K562 (cell line): ENCODE results near the gene MAN1A1. TPM values are rescaled to one million over a fixed set of nuclear protein-coding genes. Genes with fewer than 3 reads are reported as not detected.

ENCODE experiments used
- ATAC-seq: fragments of 200-7000 bp; cut with Tn5 transposase; 3 replicates; pipeline ENCODE4 v1.9.1; 2020; ENCODE audit warnings: moderate library complexity
- BruUV-seq: library from RNA; stranded (reverse); fragments of 400-500 nt; replicated peaks from 2 replicates; lab custom pipeline; 2021; lab: Mats Ljungman, UMichigan
- CTCF ChIA-PET: fragments of 300-600 bp; formaldehyde crosslinking; extraction: SDS; loops from one replicate; lab custom pipeline; 2021; ENCODE audit warnings: low intra/inter-chr PET ratio; lab: Yijun Ruan, JAX
- POLR2A ChIA-PET: fragments of 300-600, 350-650 bp; sonication (Branson Sonifier 250); formaldehyde crosslinking; extraction: SDS; loops from one replicate; lab custom pipeline; 2021; ENCODE audit warnings: antibody characterized with exemption, inconsistent platforms; lab: Yijun Ruan, JAX
- DNase-seq, 4 experiments: peaks; one replicate each; pipeline versions ENCODE4 v3.0.0 to v3.0.0-alpha.2; 2011 to 2018; ENCODE audit warnings: low spot score in 3 of 4, mixed read lengths in 3 of 4; ENCODE audit errors: extremely low read depth in 1 of 4
- FAIRE-seq: peaks from 2 replicates; lab custom pipeline; 2011; peaks lifted over from hg19 to GRCh38; lab: Jason Lieb, UNC
- H2AFZ ChIP-seq: 2 replicates; pipeline ENCODE4 v1.6.0; 2011; ENCODE audit warnings: low read depth, low read length, control low read depth, inconsistent platforms
- H3K27ac ChIP-seq: fragments of 200-600 bp; 3 replicates; pipeline ENCODE4 v1.8.0; 2011; ENCODE audit warnings: low read depth, mild to moderate bottlenecking, control low read depth, inconsistent platforms, low read length, moderate library complexity, mixed read lengths; ENCODE audit errors: extremely low read depth
- H3K27me3 ChIP-seq, 2 experiments: fragments of 300-600 bp in 1 of 2; 2 replicates in 1 of 2; 3 replicates in 1 of 2; pipeline versions ENCODE4 v1.6.0 to v1.8.0; 2011; ENCODE audit warnings: inconsistent platforms in 2 of 2, low read length in 2 of 2, mild to moderate bottlenecking in 1 of 2, mixed read lengths in 1 of 2, moderate library complexity in 1 of 2; ENCODE audit not compliant: control insufficient read depth in 2 of 2, insufficient read depth in 2 of 2
- H3K36me3 ChIP-seq: fragments of 300-600 bp; 3 replicates; pipeline ENCODE4 v1.8.0; 2011; ENCODE audit warnings: mild to moderate bottlenecking, low read length, inconsistent platforms; ENCODE audit not compliant: control insufficient read depth, insufficient read depth
- H3K4me1 ChIP-seq, 2 experiments: fragments of 200-600 bp in 1 of 2; replicated peaks in 1 of 2; 2 replicates in 1 of 2; 3 replicates in 1 of 2; pipeline versions ENCODE4 v1.5.1 to v1.8.0; 2011; ENCODE audit warnings: inconsistent platforms in 2 of 2, low read length in 2 of 2, mild to moderate bottlenecking in 1 of 2, mixed read lengths in 1 of 2, moderate library complexity in 1 of 2; ENCODE audit not compliant: control insufficient read depth in 2 of 2, insufficient read depth in 2 of 2
- H3K4me2 ChIP-seq: 2 replicates; pipeline ENCODE4 v1.6.1; 2011; ENCODE audit warnings: low read length, control low read depth, inconsistent platforms, mixed read lengths; ENCODE audit not compliant: insufficient read depth
- H3K4me3 ChIP-seq: fragments of 200-600 bp; sonication (generic), shearing (Covaris generic); 2 replicates; pipeline ENCODE4 v1.5.1; 2016; ENCODE audit warnings: control low read depth, inconsistent platforms
- H3K79me2 ChIP-seq: fragments of 200-600 bp; 3 replicates; pipeline ENCODE4 v1.8.0; 2011; ENCODE audit warnings: low read length, inconsistent platforms; ENCODE audit not compliant: control insufficient read depth, insufficient read depth
- H3K9ac ChIP-seq, 2 experiments: 2 replicates each; pipeline versions ENCODE4 v1.6.0 to v1.6.1; 2011; ENCODE audit warnings: low read depth in 2 of 2, low read length in 2 of 2, control low read depth in 1 of 2, inconsistent platforms in 1 of 2, mild to moderate bottlenecking in 1 of 2, mixed read lengths in 1 of 2; ENCODE audit not compliant: insufficient read depth in 1 of 2
- H3K9me1 ChIP-seq: one replicate; pipeline ENCODE4 v1.6.0; 2011; ENCODE audit warnings: inconsistent platforms, mild to moderate bottlenecking, low read length, moderate library complexity; ENCODE audit not compliant: control insufficient read depth, insufficient read depth
- H3K9me3 ChIP-seq: replicated peaks from 2 replicates; pipeline ENCODE4 v1.5.1; 2011; ENCODE audit warnings: low read depth, low read length, inconsistent platforms; ENCODE audit not compliant: control insufficient read depth, insufficient read depth
- H4K20me1 ChIP-seq: replicated peaks from 2 replicates; pipeline ENCODE4 v1.6.1; 2011; ENCODE audit warnings: low read length, inconsistent platforms, mixed read lengths; ENCODE audit not compliant: control insufficient read depth, insufficient read depth
- ADNP ChIP-seq: fragments of 200-800 bp; sonication (Bioruptor generic); IDR thresholded peaks from 2 replicates; pipeline ENCODE4 v1.6.1; 2016; ENCODE audit warnings: missing genetic modification characterization, missing compliant biosample characterization
- BDP1 ChIP-seq: IDR thresholded peaks from 3 replicates; pipeline ENCODE4 v1.6.1; 2011; ENCODE audit not compliant: insufficient read length, insufficient read depth
- ELF2 ChIP-seq: fragments of 250-450 bp; sonication (Bioruptor Pico); IDR thresholded peaks from 2 replicates; pipeline ENCODE4 v1.5.0; 2021; ENCODE audit warnings: mild to moderate bottlenecking
- POLR2B ChIP-seq: fragments of 450-650 bp; IDR thresholded peaks from 2 replicates; pipeline ENCODE4 v1.6.1; 2018; ENCODE audit warnings: low read depth; ENCODE audit not compliant: partially characterized antibody
- POLR2H ChIP-seq: IDR thresholded peaks from 2 replicates; pipeline ENCODE4 v1.6.1; 2016; ENCODE audit warnings: missing genetic modification characterization, low read depth, mild to moderate bottlenecking, control low read depth, missing compliant biosample characterization, moderate library complexity
- POLR3G ChIP-seq: IDR thresholded peaks from 2 replicates; pipeline ENCODE4 v1.6.1; 2011; ENCODE audit not compliant: insufficient read length, insufficient replicate concordance; ENCODE audit errors: extremely low read depth
- RBM25 ChIP-seq: fragments of 200-400 bp; formaldehyde crosslinking; IDR thresholded peaks from 2 replicates; pipeline ENCODE4 v1.6.1; 2018; ENCODE audit warnings: low read length, low read depth, moderate library complexity; ENCODE audit not compliant: severe bottlenecking
- RFX7 ChIP-seq: fragments of 250-450 bp; sonication (Bioruptor Pico); IDR thresholded peaks from 2 replicates; pipeline ENCODE4 v1.5.1; 2021; ENCODE audit warnings: mild to moderate bottlenecking
- ZNF518B ChIP-seq: fragments of 250-450 bp; sonication (Bioruptor Pico); IDR thresholded peaks from 2 replicates; pipeline ENCODE4 v1.5.0; 2021; ENCODE audit warnings: mild to moderate bottlenecking, moderate library complexity
- WGBS: fragments of 100-300 bp; shearing (Covaris generic); methylation state at CpG from one replicate; pipeline ENCODE4 v1.1.6; 2016; ENCODE audit warnings: low coverage, mixed read lengths; ENCODE audit not compliant: insufficient coverage; ENCODE audit errors: missing lambda C conversion rate; 5-methylcytosine and 5-hydroxymethylcytosine counted together
- in situ Hi-C: fragments of 300-500 bp; cut with MboI; formaldehyde crosslinking; loops from 4 replicates; pipeline ENCODE4 v1.15.0; 2018; ENCODE audit warnings: inconsistent platforms, mixed read lengths
- intact Hi-C: fragments of 100-400 bp; cut with micrococcal nuclease; formaldehyde crosslinking; loops from 2 replicates; pipeline ENCODE4 v1.14.2; 2022
- polyA plus RNA-seq, 8 experiments: library from polyadenylated mRNA; depleted of rRNA in 4 of 8; stranded (reverse) in 5 of 8; unstranded in 3 of 8; fragments of >200 nt; fragmentation: Nextera tagmentation in 2 of 8; fragmentation: Illumina TruSeq in 1 of 8; extraction: Ambion mirVana in 2 of 8; extraction: Trizol in 1 of 8; gene quantifications; 2 replicates each; pipeline versions ENCODE4 v1.2.1 to v1.2.3, GENCODE V29; 2011 to 2014; ENCODE audit warnings: inconsistent platforms in 1 of 8, missing spikeins in 1 of 8
- total RNA-seq, 7 experiments: library from RNA; depleted of rRNA in 6 of 7; stranded (reverse); fragments of >200 nt in 6 of 7; fragmentation: Illumina TruSeq in 2 of 7; extraction: Trizol in 2 of 7; gene quantifications; 2 replicates each; pipeline versions ENCODE4 v1.2.1 to v1.2.3, GENCODE V29; 2011 to 2021; ENCODE audit warnings: low replicate concordance in 1 of 7

Gene MAN1A1
- total and polyA plus RNA-seq, 9 of the 15 experiments (the other 6 are each of a cell fraction or from before 2014, with no cell fraction given): 24.5 to 78.4 (median 59.7) TPM

GRCh38 chr6:119174085-119174445 lies 175.5 kb downstream of the MAN1A1 start:
- in situ Hi-C loops (no loop called here), intact Hi-C loops (no loop called here)
- H2AFZ ChIP-seq: no peak overlapping the region
- FAIRE-seq (no peak), DNase-seq (no peak), ATAC-seq (no peak)
- H3K9me3 ChIP-seq: no peaks in the 10 kb centered on the region
- TF ChIP-seq POLR2B (peak; percentile 3), POLR3G (no peak), POLR2H (tag) (0 out of 2 replicates have a peak, but pooled peaks have one; percentile 26)
- no peak overlapping the region for H3K27ac ChIP-seq
- H3K27me3 ChIP-seq: no peaks in the 10 kb centered on the region
- CTCF ChIA-PET: no interaction called here
- BruUV-seq: no TSS peak
- POLR2A ChIA-PET: no interaction called here
- H3K4me3 ChIP-seq: no peak overlapping the region
- peaks cover 28% of the 10 kb centered on the region; the same call in 2 of the 3 replicates for H3K36me3 ChIP-seq
- WGBS: 71% methylated on average over 3 of the region's 3 CpGs
- H3K79me2 ChIP-seq: no peaks in the 10 kb centered on the region
- H3K4me1 ChIP-seq: peaks cover 0 to 20% of the 10 kb centered on the region in 2 experiments; a peak in 3 of 5 replicates
- H3K9ac ChIP-seq: no peak overlapping the region
- no peaks in the 10 kb centered on the region for H4K20me1 ChIP-seq
- no peak overlapping the region for H3K4me2 ChIP-seq
- H3K9me1 ChIP-seq: no peaks in the 10 kb centered on the region

- 60% methylated on average over 6 of the region's 6 CpGs for WGBS
- no peak overlapping the region for H3K9ac ChIP-seq
- BruUV-seq: no TSS peak
- in situ Hi-C loops (no loop called here), intact Hi-C loops (no loop called here)
- no peaks in the 10 kb centered on the region for H3K27me3 ChIP-seq
- peak; percentile 37 for FAIRE-seq
- H3K9me1 ChIP-seq: no peaks in the 10 kb centered on the region
- no peak overlapping the region; the same call in 2 of the 3 replicates for H3K27ac ChIP-seq
- POLR2A ChIA-PET: interaction anchor here (0.6 to 1.9 kb wide), 10 partner anchors 8 to 177 kb away, joined by 3 to 6 read pairs (median 4); no protein-coding TSS in a partner anchor
- CTCF ChIA-PET: no interaction called here
- H3K9me3 ChIP-seq: no peaks in the 10 kb centered on the region
- H3K4me1 ChIP-seq: peaks cover 0 to 20% of the 10 kb centered on the region in 2 experiments; a peak in 3 of 5 replicates
- peaks cover 22% of the 10 kb centered on the region; the same call in 1 of the 3 replicates for H3K36me3 ChIP-seq
- no peak overlapping the region for H3K4me3 ChIP-seq
- H3K4me2 ChIP-seq: no peak overlapping the region
- H4K20me1 ChIP-seq: no peaks in the 10 kb centered on the region
- no peaks in the 10 kb centered on the region for H3K79me2 ChIP-seq
- no peak overlapping the region for H2AFZ ChIP-seq
- DNase-seq: no peak
- peak; percentile 26 for ATAC-seq
- TF ChIP-seq RBM25 (peak; percentile 29), POLR2B (peak; percentile 13), ZNF518B (CRISPR knock-in tag) (no peak), BDP1 (no peak), ADNP (tag) (peak; percentile 37; the same call in 1 of the 2 replicates), RFX7 (CRISPR knock-in tag) (no peak), ELF2 (CRISPR knock-in tag) (0 out of 2 replicates have a peak, but pooled peaks have one; percentile 19)
Observed at GRCh38 chr6:119173249-119174084, 176.1 kb downstream of the MAN1A1 start.
